Measurements from ENCODE around the gene OR2M4.

OR2M4 gene

DNA sequence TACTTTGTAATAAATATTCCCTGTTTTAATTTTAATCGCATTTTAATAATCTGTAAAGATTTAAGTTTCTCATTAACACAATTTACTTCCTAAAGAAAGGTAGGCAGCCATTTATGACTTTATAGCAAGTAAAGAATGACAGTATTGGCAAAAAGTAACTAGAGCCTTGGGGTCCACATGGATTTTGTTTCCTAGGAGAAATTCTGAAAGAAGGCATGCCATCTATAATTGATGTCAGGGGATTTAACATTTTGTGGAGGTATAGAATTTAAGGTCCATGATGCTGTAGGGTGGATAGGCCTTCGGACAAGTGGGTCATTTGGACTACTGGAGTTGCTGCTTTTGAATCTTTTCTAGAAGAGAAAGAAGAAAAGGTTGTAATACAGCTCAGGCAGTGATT lies at the start of gene OR2M4:
Gene OR2M4 (plus strand): TSS at position 301 of the 400 bp plus-strand sequence. CDS start 7,512 bp downstream, outside the sequence.
- no peak for DNase-seq (ENCODE audit: low read depth)
- H3K4me3 ChIP-seq (ENCODE audit: low read depth, low read length), result no peak within 1 kb of the TSS
- TF ChIP-seq, protein P1, sequence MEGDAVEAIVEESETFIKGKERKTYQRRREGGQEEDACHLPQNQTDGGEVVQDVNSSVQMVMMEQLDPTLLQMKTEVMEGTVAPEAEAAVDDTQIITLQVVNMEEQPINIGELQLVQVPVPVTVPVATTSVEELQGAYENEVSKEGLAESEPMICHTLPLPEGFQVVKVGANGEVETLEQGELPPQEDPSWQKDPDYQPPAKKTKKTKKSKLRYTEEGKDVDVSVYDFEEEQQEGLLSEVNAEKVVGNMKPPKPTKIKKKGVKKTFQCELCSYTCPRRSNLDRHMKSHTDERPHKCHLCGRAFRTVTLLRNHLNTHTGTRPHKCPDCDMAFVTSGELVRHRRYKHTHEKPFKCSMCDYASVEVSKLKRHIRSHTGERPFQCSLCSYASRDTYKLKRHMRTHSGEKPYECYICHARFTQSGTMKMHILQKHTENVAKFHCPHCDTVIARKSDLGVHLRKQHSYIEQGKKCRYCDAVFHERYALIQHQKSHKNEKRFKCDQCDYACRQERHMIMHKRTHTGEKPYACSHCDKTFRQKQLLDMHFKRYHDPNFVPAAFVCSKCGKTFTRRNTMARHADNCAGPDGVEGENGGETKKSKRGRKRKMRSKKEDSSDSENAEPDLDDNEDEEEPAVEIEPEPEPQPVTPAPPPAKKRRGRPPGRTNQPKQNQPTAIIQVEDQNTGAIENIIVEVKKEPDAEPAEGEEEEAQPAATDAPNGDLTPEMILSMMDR (IDR thresholded peaks at IDR 0.05; ENCODE audit: control insufficient read depth, extremely low read depth, insufficient read depth), result no peak

- DNase-seq (ENCODE audit: low read depth), result no peak
These were observed 47.2 kb upstream of the OR2M4 start for GRCh38 chr1:248183996-248184395.

DNA sequence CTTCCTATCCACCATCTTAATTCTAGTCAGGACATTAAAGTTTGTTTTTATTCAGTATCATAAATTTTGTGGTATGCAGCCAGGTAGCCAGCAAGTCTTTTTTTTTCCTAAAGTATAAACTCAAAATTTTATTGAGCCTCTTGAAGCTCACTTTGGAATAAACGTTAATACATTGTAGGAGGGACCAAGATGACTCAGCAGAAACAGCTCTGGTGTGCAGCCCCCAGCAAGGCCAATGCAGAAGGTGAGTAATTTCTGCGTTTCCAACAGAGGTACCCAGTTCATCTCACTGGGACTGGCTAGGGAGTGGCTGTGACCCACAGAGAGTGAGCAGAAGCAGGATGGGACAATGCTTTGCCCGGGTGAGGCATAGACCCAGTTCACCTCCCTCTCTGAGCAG lies 43.9 kb upstream of the OR2M4 start:
- H3K4me3 ChIP-seq (ENCODE audit: low read depth, low read length), result no peak overlapping the region
- no peak for DNase-seq (ENCODE audit: low read depth)
- TF ChIP-seq, protein P1 (IDR thresholded peaks at IDR 0.05; ENCODE audit: control insufficient read depth, extremely low read depth, insufficient read depth), result no peak

More at GRCh38 chr1:248183996-248184395, 47.2 kb upstream of the OR2M4 start:
- no peak overlapping the region for H3K4me3 ChIP-seq (ENCODE audit: low read depth, low read length)
- TF ChIP-seq, protein P1 (IDR thresholded peaks at IDR 0.05; ENCODE audit: control insufficient read depth, extremely low read depth, insufficient read depth), result no peak

GRCh38 chr1:248189026-248189425 lies 42.2 kb upstream of the OR2M4 start:
- no peak overlapping the region for H3K4me3 ChIP-seq (ENCODE audit: low read depth, low read length)
- no peak for DNase-seq (ENCODE audit: low read depth)
- TF ChIP-seq, protein P1 (IDR thresholded peaks at IDR 0.05; ENCODE audit: control insufficient read depth, extremely low read depth, insufficient read depth), result no peak

DNA sequence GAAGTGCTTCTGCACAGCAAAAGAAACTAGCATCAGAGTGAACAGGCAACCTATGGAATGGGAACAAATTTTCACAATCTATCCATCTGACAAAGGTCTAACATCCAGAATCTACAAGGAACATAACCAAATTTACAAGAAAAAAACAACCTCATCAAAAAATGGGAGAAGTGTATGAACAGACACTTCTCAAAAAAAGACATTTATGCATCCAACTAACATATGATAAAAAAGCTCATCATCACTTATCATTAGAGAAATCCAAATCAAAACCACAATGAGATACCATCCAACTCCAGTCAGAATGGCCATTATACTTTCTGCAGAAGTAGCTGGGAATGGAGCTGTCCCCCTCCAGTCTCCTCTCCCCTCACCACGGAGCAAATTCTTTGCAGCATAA lies 37.1 kb upstream of the OR2M4 start:
- no peak for DNase-seq (ENCODE audit: low read depth)
- TF ChIP-seq, protein P1 (IDR thresholded peaks at IDR 0.05; ENCODE audit: control insufficient read depth, extremely low read depth, insufficient read depth), result no peak
- no peak overlapping the region for H3K4me3 ChIP-seq (ENCODE audit: low read depth, low read length)

GRCh38 chr1:248196965-248197364 lies 34.3 kb upstream of the OR2M4 start, which contains the start of gene OR2M3:
OR2M3 (plus strand) TSS chr1:248197265; CDS start chr1:248203068, 5,803 bp downstream.
- H3K4me3 ChIP-seq (ENCODE audit: low read depth, low read length), result no peak within 1 kb of the TSS
- no peak for DNase-seq (ENCODE audit: low read depth)
- TF ChIP-seq, protein P1 (IDR thresholded peaks at IDR 0.05; ENCODE audit: control insufficient read depth, extremely low read depth, insufficient read depth), result no peak

- DNase-seq (ENCODE audit: low read depth), result no peak
- TF ChIP-seq, protein P1 (IDR thresholded peaks at IDR 0.05; ENCODE audit: control insufficient read depth, extremely low read depth, insufficient read depth), result no peak
- no peak overlapping the region for H3K4me3 ChIP-seq (ENCODE audit: low read depth, low read length)
These were observed 15.3 kb upstream of the OR2M4 start for GRCh38 chr1:248215880-248216279.

Measured in LNCaP clone FGC (cell line).